Natural killer cell (primary cell): ENCODE results near the gene PLEKHA8. TPM values are rescaled to one million over a fixed set of nuclear protein-coding genes. Genes with fewer than 3 reads are reported as not detected.

ENCODE experiments used
- ATAC-seq, 3 donors: fragments of 150-1000 bp in 2 of 3; fragments of 200-7000 bp in 1 of 3; cut with Tn5 transposase; 1 replicate in 1 of 3; 2 replicates in 2 of 3; pipeline ENCODE4 v1.10.0; 2021; ENCODE audit warnings: mild to moderate bottlenecking in 2 of 3, moderate library complexity in 2 of 3
- DNase-seq, 2 donors: peaks; one replicate each; pipeline versions ENCODE4 v3.0.0 to v3.0.0-alpha.2; 2013 to 2021; ENCODE audit warnings: mixed read lengths in 1 of 2
- H3K27ac ChIP-seq: one replicate; pipeline ENCODE4 v1.5.1; 2013; ENCODE audit warnings: mild to moderate bottlenecking, low read length
- H3K27me3 ChIP-seq: one replicate; pipeline ENCODE4 v1.6.1; 2013; ENCODE audit warnings: low read length; ENCODE audit not compliant: control insufficient read depth, insufficient read depth
- H3K36me3 ChIP-seq: one replicate; pipeline ENCODE4 v1.6.1; 2013; ENCODE audit warnings: low read length; ENCODE audit not compliant: control insufficient read depth, insufficient read depth
- H3K4me1 ChIP-seq: one replicate; pipeline ENCODE4 v1.6.1; 2013; ENCODE audit warnings: low read length; ENCODE audit not compliant: control insufficient read depth, insufficient read depth
- H3K4me3 ChIP-seq: one replicate; pipeline ENCODE4 v1.5.1; 2013; ENCODE audit warnings: low read length
- H3K9me3 ChIP-seq: one replicate; pipeline ENCODE4 v1.6.1; 2013; ENCODE audit warnings: low read length; ENCODE audit not compliant: control insufficient read depth, insufficient read depth
- H3K27ac Mint-ChIP-seq, 2 donors: one replicate each; pipeline ENCODE4 v1.8.0; 2022; ENCODE audit warnings: mild to moderate bottlenecking in 2 of 2, mixed read lengths in 2 of 2, moderate library complexity in 1 of 2
- H3K27me3 Mint-ChIP-seq, 2 donors: one replicate each; pipeline ENCODE4 v1.8.0; 2022; ENCODE audit warnings: low read depth in 2 of 2, mixed read lengths in 2 of 2
- H3K36me3 Mint-ChIP-seq: one replicate; pipeline ENCODE4 v1.8.0; 2022; ENCODE audit warnings: mixed read lengths
- H3K4me1 Mint-ChIP-seq, 2 donors: one replicate each; pipeline ENCODE4 v1.8.0; 2022; ENCODE audit warnings: mixed read lengths in 2 of 2
- H3K4me3 Mint-ChIP-seq: one replicate; pipeline ENCODE4 v1.8.0; 2022; ENCODE audit warnings: mild to moderate bottlenecking, moderate library complexity, mixed read lengths
- H3K9me3 Mint-ChIP-seq, 2 donors: one replicate each; pipeline ENCODE4 v1.8.0; 2022; ENCODE audit warnings: mixed read lengths in 2 of 2
- CTCF ChIP-seq: fragments of 200-600 bp; IDR thresholded peaks from one replicate; pipeline ENCODE4 v1.8.0; 2022; ENCODE audit warnings: antibody characterized with exemption
- whole genome bisulfite sequencing: methylation state at CpG from one replicate; pipeline ENCODE4 v1.1.7; 2013; ENCODE audit warnings: missing lambda C conversion rate; ENCODE audit not compliant: insufficient coverage; 5-methylcytosine and 5-hydroxymethylcytosine counted together
- intact Hi-C: fragments of 100-400 bp; cut with micrococcal nuclease; formaldehyde crosslinking; loops from one replicate; pipeline ENCODE4 v1.14.2; 2022
- total RNA-seq, 4 donors: library from RNA; stranded (reverse); fragments of 120-200 nt in 1 of 4; gene quantifications; one replicate each; pipeline versions ENCODE4 v1.2.3 to v1.2.4, GENCODE V29; 2013 to 2022

The PLEKHA8 gene
- total RNA-seq, 3 donors from 2014 or later (not counting 1 experiment from before 2014, with no cell fraction given), result 8.7 to 12.8 (median 11.8) TPM

GRCh38 chr7:30159163-30159562 is 131.0 kb downstream of the PLEKHA8 start:
- intact Hi-C loops, result no loop called here
- ATAC-seq (no peak), DNase-seq (no peak)
- H3K9me3 Mint-ChIP-seq, result no peaks in the 10 kb centered on the region
- 43% methylated on average over 4 of the region's 4 CpGs for WGBS
- Histone ChIP-seq H3K4me1 (peaks cover 38% of the 10 kb centered on the region), H3K27ac (no peak overlapping the region), H3K4me3 (no peak overlapping the region), H3K27me3 (no peaks in the 10 kb centered on the region), H3K9me3 (no peaks in the 10 kb centered on the region), H3K36me3 (no peaks in the 10 kb centered on the region)
- no peak for TF ChIP-seq CTCF
- H3K4me1 Mint-ChIP-seq, result peaks cover 38 to 54% of the 10 kb centered on the region in 2 donors
- peak overlapping the region in 1 of 2 donors; percentile 40 for H3K27ac Mint-ChIP-seq
- H3K27me3 Mint-ChIP-seq, result no peaks in the 10 kb centered on the region
- peak overlapping the region; percentile 22 for H3K4me3 Mint-ChIP-seq
- no peaks in the 10 kb centered on the region for H3K36me3 Mint-ChIP-seq

- Histone ChIP-seq H3K36me3 (no peaks in the 10 kb centered on the region), H3K4me1 (peaks cover 39% of the 10 kb centered on the region), H3K9me3 (no peaks in the 10 kb centered on the region), H3K27me3 (no peaks in the 10 kb centered on the region), H3K27ac (peak overlapping the region; percentile 3), H3K4me3 (no peak overlapping the region)
- no peaks in the 10 kb centered on the region for H3K36me3 Mint-ChIP-seq
- 6% methylated on average over 6 of the region's 6 CpGs for WGBS
- ATAC-seq (peak in 2 of 3 donors; percentile 6 to 41), DNase-seq (peak in 1 of 2 donors; percentile 28)
- no peak overlapping the region for H3K4me3 Mint-ChIP-seq
- intact Hi-C loops, result loop anchor here (5.0 to 10.0 kb wide), 3 partner anchors 188 to 403 kb away; partner anchors contain the start of gene GGCT
- H3K27me3 Mint-ChIP-seq, result no peaks in the 10 kb centered on the region
- peaks cover 44 to 59% of the 10 kb centered on the region in 2 donors for H3K4me1 Mint-ChIP-seq
- peak overlapping the region in 1 of 2 donors; percentile 40 for H3K27ac Mint-ChIP-seq
- no peaks in the 10 kb centered on the region for H3K9me3 Mint-ChIP-seq
- TF ChIP-seq CTCF, result no peak
Measured at GRCh38 chr7:30159698-30160143, 131.5 kb downstream of the PLEKHA8 start.

GRCh38 chr7:30160329-30160728 is 132.1 kb downstream of the PLEKHA8 start:
- Histone ChIP-seq H3K4me1 (peaks cover 39% of the 10 kb centered on the region), H3K36me3 (no peaks in the 10 kb centered on the region), H3K4me3 (no peak overlapping the region), H3K27ac (peak overlapping the region; percentile 3), H3K9me3 (no peaks in the 10 kb centered on the region), H3K27me3 (no peaks in the 10 kb centered on the region)
- Mint-ChIP-seq H3K4me1 (peaks cover 45 to 59% of the 10 kb centered on the region in 2 donors), H3K4me3 (no peak overlapping the region), H3K27me3 (no peaks in the 10 kb centered on the region), H3K9me3 (no peaks in the 10 kb centered on the region), H3K27ac (peak overlapping the region in 1 of 2 donors; percentile 40), H3K36me3 (no peaks in the 10 kb centered on the region)
- WGBS, result 92% methylated on average over 2 of the region's 2 CpGs
- DNase-seq (no peak), ATAC-seq (no peak)
- TF ChIP-seq CTCF, result no peak
- intact Hi-C loops, result loop anchor here (5.0 to 10.0 kb wide), 3 partner anchors 187 to 402 kb away; partner anchors contain the start of gene GGCT

- Mint-ChIP-seq H3K27me3 (no peaks in the 10 kb centered on the region), H3K36me3 (no peaks in the 10 kb centered on the region), H3K4me3 (peak overlapping the region; percentile 85), H3K9me3 (no peaks in the 10 kb centered on the region), H3K27ac (peak overlapping the region; percentile 87 to 89), H3K4me1 (peaks cover 45 to 52% of the 10 kb centered on the region in 2 donors)
- H3K9me3 ChIP-seq, result no peaks in the 10 kb centered on the region
- peak overlapping the region; percentile 53 for H3K27ac ChIP-seq
- H3K4me3 ChIP-seq, result no peak overlapping the region
- H3K27me3 ChIP-seq, result no peaks in the 10 kb centered on the region
- no peak for ATAC-seq
- intact Hi-C loops, result loop anchor here (1.0 to 10.0 kb wide), 5 partner anchors 15 to 400 kb away; partner anchors contain the start of gene GGCT
- H3K4me1 ChIP-seq, result peaks cover 39% of the 10 kb centered on the region
- DNase-seq, result no peak
- no peaks in the 10 kb centered on the region for H3K36me3 ChIP-seq
- no peak for TF ChIP-seq CTCF
- WGBS, result 14% methylated on average over 3 of the region's 3 CpGs
Measured at GRCh38 chr7:30162133-30162532, 133.9 kb downstream of the PLEKHA8 start.
